Nephron (organoid): ENCODE data around the gene COL4A1.

Experiments
- H3K27ac Mint-ChIP-seq, 3 experiments: 2 replicates each; pipeline ENCODE4 v1.8.0; 2020; ENCODE audit warnings: mixed read lengths in 3 of 3, mild to moderate bottlenecking in 2 of 3, moderate library complexity in 1 of 3
- H3K27me3 Mint-ChIP-seq: 2 replicates; pipeline ENCODE4 v1.8.0; 2021; ENCODE audit warnings: low read depth, mild to moderate bottlenecking, moderate library complexity, mixed read lengths
- H3K36me3 Mint-ChIP-seq: 2 replicates; pipeline ENCODE4 v1.8.0; 2020; ENCODE audit warnings: low read depth, mixed read lengths
- H3K4me1 Mint-ChIP-seq: 2 replicates; pipeline ENCODE4 v1.8.0; 2020; ENCODE audit warnings: mixed read lengths
- H3K4me3 Mint-ChIP-seq, 3 experiments: 2 replicates each; pipeline ENCODE4 v1.8.0; 2020; ENCODE audit warnings: mild to moderate bottlenecking in 3 of 3, mixed read lengths in 3 of 3, moderate library complexity in 2 of 3
- H3K9me3 Mint-ChIP-seq: 2 replicates; pipeline ENCODE4 v1.8.0; 2020; ENCODE audit warnings: mixed read lengths
- TF ChIP-seq, protein P1 (sequence below), 3 experiments: fragments of 200-600 bp; sonication (generic); IDR thresholded peaks; one replicate each; pipeline ENCODE4 v1.5.0; 2021; ENCODE audit warnings: antibody characterized with exemption in 3 of 3; ENCODE audit not compliant: unreplicated experiment in 3 of 3

Gene COL4A1

DNA sequence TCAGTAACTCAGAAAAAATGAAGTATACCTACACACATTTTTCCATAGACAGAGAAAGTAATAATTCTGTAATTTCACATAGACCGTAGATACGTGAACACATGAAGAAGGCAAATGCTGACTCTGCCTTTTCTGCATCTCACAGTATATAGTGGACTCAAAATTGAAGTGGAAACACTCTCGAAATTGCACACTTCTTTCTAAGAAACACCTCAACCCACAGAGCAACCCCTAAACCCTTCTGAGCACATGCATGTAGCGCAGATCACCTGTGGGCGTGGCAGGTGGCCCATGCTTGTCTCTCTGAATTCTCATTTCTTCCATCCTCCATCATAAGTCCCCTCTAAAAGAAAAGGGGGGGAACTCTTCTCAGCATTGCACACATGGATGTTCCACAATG lies 34.7 kb downstream of the COL4A1 start:
- Mint-ChIP-seq H3K9me3 (no peaks in the 10 kb centered on the region), H3K4me3 (no peak overlapping the region), H3K4me1 (peaks cover 22% of the 10 kb centered on the region), H3K27ac (no peak overlapping the region), H3K36me3 (peaks cover 11% of the 10 kb centered on the region), H3K27me3 (peaks cover 3% of the 10 kb centered on the region)
- TF ChIP-seq, protein P1, sequence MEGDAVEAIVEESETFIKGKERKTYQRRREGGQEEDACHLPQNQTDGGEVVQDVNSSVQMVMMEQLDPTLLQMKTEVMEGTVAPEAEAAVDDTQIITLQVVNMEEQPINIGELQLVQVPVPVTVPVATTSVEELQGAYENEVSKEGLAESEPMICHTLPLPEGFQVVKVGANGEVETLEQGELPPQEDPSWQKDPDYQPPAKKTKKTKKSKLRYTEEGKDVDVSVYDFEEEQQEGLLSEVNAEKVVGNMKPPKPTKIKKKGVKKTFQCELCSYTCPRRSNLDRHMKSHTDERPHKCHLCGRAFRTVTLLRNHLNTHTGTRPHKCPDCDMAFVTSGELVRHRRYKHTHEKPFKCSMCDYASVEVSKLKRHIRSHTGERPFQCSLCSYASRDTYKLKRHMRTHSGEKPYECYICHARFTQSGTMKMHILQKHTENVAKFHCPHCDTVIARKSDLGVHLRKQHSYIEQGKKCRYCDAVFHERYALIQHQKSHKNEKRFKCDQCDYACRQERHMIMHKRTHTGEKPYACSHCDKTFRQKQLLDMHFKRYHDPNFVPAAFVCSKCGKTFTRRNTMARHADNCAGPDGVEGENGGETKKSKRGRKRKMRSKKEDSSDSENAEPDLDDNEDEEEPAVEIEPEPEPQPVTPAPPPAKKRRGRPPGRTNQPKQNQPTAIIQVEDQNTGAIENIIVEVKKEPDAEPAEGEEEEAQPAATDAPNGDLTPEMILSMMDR (IDR thresholded peaks at IDR 0.05; ENCODE audit: unreplicated experiment in 3 of 3) = no peak

- H3K9me3 Mint-ChIP-seq = no peaks in the 10 kb centered on the region
- H3K36me3 Mint-ChIP-seq = peaks cover 10% of the 10 kb centered on the region
- H3K4me1 Mint-ChIP-seq = peaks cover 19% of the 10 kb centered on the region
- peaks cover 3% of the 10 kb centered on the region for H3K27me3 Mint-ChIP-seq
- no peak overlapping the region for H3K4me3 Mint-ChIP-seq
- TF ChIP-seq, protein P1 (IDR thresholded peaks at IDR 0.05; ENCODE audit: unreplicated experiment in 3 of 3) = no peak
- no peak overlapping the region for H3K27ac Mint-ChIP-seq
These were observed 35.6 kb downstream of the COL4A1 start for GRCh38 chr13:110271313-110271712.

- Mint-ChIP-seq H3K9me3 (no peaks in the 10 kb centered on the region), H3K27me3 (peaks cover 3% of the 10 kb centered on the region), H3K36me3 (peaks cover 5% of the 10 kb centered on the region), H3K4me3 (no peak overlapping the region), H3K4me1 (peaks cover 11% of the 10 kb centered on the region), H3K27ac (no peak overlapping the region)
- TF ChIP-seq, protein P1 (IDR thresholded peaks at IDR 0.05; ENCODE audit: unreplicated experiment in 3 of 3) = no peak
These were observed 36.5 kb downstream of the COL4A1 start for GRCh38 chr13:110270507-110270906.

DNA sequence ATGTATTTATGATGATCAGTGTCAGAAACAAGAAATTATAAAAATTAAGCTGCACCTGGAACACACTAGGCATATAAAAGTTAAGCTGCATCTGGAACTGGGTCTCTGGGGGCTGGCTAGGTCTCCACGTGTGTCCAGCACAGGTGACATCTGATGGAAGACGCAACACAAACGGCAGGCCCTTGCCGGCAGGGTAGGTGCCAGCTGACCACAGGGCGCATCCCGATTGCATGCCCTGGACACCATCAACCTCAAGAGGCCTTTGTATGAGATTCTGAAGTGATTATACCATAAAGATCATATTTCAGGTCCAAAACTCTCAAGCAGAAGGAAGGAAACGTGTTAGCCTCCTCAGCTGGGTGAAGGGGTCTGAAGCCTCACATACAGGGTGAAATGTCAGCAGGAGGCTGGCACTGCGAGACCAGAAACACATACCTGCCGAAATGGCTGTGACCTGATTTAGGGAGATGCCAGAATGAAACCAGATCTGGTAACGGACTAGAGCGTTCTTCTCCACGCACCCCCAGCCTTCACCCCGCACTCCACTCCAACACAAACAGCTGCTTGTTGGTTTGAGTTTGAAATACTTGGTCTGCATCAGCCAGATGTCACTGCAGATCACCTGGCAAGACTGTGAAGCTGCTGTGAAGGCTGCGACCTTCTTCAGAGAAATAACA lies 37.3 kb downstream of the COL4A1 start:
- Mint-ChIP-seq H3K4me3 (no peak overlapping the region), H3K4me1 (peaks cover 15% of the 10 kb centered on the region), H3K36me3 (peaks cover 4% of the 10 kb centered on the region), H3K27me3 (peaks cover 3% of the 10 kb centered on the region), H3K27ac (no peak overlapping the region), H3K9me3 (no peaks in the 10 kb centered on the region)
- TF ChIP-seq, protein P1 (IDR thresholded peaks at IDR 0.05; ENCODE audit: unreplicated experiment in 3 of 3) = no peak

DNA sequence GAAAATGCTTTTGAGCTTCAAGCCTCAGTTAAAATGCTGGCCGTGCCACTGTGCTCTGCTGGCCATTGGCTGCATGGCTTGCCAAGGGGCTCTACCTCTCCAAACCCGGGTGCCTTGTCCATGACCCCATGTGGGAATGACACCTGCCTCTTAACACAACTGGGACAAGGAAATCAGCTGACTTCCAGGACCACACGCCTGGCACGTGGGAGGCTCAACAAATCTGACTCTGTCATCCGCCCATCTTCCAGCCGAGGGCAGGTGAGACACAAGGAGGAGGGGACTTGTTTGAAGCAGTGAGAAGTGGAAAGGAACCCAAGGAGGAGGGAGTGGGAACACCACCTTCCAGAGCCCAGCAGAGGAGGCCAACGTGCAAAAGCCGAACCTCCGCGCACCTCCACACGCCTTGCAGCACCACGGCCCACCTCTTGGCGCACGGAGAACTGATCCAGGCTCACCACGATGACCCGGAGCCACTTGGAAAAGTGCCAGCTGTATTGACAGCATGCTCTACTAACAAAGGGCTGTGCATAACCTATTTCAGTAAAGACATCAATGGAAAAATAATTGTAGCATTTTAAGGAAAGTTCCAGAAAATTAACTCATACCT lies 38.3 kb downstream of the COL4A1 start:
- H3K27ac Mint-ChIP-seq = no peak overlapping the region
- H3K4me3 Mint-ChIP-seq = no peak overlapping the region
- H3K9me3 Mint-ChIP-seq = no peaks in the 10 kb centered on the region
- H3K4me1 Mint-ChIP-seq = peaks cover 20% of the 10 kb centered on the region
- TF ChIP-seq, protein P1 (IDR thresholded peaks at IDR 0.05; ENCODE audit: unreplicated experiment in 3 of 3) = no peak
- no peaks in the 10 kb centered on the region for H3K27me3 Mint-ChIP-seq
- H3K36me3 Mint-ChIP-seq = peaks cover 4% of the 10 kb centered on the region

DNA sequence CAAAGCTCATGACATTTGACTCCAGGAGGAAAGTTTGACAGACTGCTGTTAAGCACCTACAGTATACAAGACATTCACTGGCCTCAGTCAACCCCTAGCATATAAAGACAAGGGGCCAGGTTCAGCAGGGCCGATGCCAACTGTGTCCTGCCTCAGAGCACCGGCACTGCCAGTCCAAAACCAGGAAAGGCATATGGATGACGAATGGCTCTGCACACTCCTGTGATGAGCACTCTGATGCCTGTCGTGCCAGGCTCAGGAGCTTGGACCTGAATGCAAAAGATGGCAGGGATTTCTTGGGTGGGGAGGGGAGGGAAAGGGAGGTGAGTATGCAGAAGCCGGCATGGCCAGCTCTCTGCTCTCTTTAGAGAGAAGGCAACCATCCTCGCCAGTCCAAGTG lies 38.9 kb downstream of the COL4A1 start:
- H3K27ac Mint-ChIP-seq = no peak overlapping the region
- peaks cover 24% of the 10 kb centered on the region for H3K4me1 Mint-ChIP-seq
- H3K9me3 Mint-ChIP-seq = no peaks in the 10 kb centered on the region
- TF ChIP-seq, protein P1 (IDR thresholded peaks at IDR 0.05; ENCODE audit: unreplicated experiment in 3 of 3) = no peak
- no peaks in the 10 kb centered on the region for H3K27me3 Mint-ChIP-seq
- no peaks in the 10 kb centered on the region for H3K36me3 Mint-ChIP-seq
- H3K4me3 Mint-ChIP-seq = no peak overlapping the region
